ENCODE results near the gene CLEC7A. TPM values are rescaled to one million over a fixed set of nuclear protein-coding genes. Genes with fewer than 3 reads are reported as not detected.

The CLEC7A gene
- total and polyA plus RNA-seq, 4 donors: 2.9 to 33.5 (median 15.3) TPM

DNA sequence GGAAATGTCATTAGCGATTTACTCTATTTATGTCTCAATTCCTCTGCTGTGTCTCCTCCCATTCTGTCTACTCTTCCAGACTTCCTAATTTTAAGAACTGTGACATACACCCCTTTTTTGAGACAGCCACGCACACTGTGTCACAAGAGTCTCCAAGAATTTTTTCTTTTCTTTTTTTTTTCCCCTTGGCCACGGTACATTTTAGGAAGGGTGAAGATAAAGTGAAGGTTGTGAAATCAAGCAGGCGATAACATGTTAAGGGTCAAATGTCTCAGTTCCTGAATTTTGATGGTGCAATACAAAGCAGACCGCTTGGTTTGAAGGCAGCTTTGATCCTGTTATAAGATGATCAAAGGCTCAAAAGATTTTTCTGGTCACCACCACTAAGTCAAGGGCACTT is 37.6 kb upstream of the CLEC7A start:
- DNase-seq: peak in 1 of 2 donors; percentile 59
- intact Hi-C loops (cut with DNase I): no loop called here
- Histone ChIP-seq H3K27ac (ENCODE audit: low read depth in 1 of 2, low read length in 2 of 2) (no peak overlapping the region), H3K9me3 (ENCODE audit: control insufficient read depth, low read length) (no peaks in the 10 kb centered on the region), H3K4me1 (ENCODE audit: control insufficient read depth in 1 of 2, insufficient read depth in 2 of 2, low read length in 2 of 2) (no peaks in the 10 kb centered on the region), H3K27me3 (ENCODE audit: control insufficient read depth in 1 of 2, insufficient read depth in 2 of 2, low read length in 1 of 2) (no peaks in the 10 kb centered on the region), H3K36me3 (ENCODE audit: control insufficient read depth in 1 of 2, insufficient read depth in 2 of 2, low read length in 1 of 2) (no peaks in the 10 kb centered on the region), H3K4me3 (ENCODE audit: low read length in 2 of 2) (no peak overlapping the region)
- no peak for ATAC-seq (ENCODE audit: low FRiP score)
- WGBS, 2 donors: 41 to 46% methylated on average over 5 of the region's 5 CpGs

- intact Hi-C loops (cut with DNase I): no loop called here
- ATAC-seq (ENCODE audit: low FRiP score): no peak
These were observed 35.4 kb upstream of the CLEC7A start for GRCh38 chr12:10165421-10165820.

GRCh38 chr12:10163084-10163483 is 33.1 kb upstream of the CLEC7A start:
- DNase-seq: no peak
- intact Hi-C loops (cut with DNase I): no loop called here
- no peaks in the 10 kb centered on the region for H3K4me1 ChIP-seq (ENCODE audit: control insufficient read depth in 1 of 2, insufficient read depth in 2 of 2, low read length in 2 of 2)
- no peak for ATAC-seq (ENCODE audit: low FRiP score)
- no peaks in the 10 kb centered on the region for H3K36me3 ChIP-seq (ENCODE audit: control insufficient read depth in 1 of 2, insufficient read depth in 2 of 2, low read length in 1 of 2)
- no peak overlapping the region for H3K4me3 ChIP-seq (ENCODE audit: low read length in 2 of 2)
- H3K27ac ChIP-seq (ENCODE audit: low read depth in 1 of 2, low read length in 2 of 2): no peak overlapping the region
- no peaks in the 10 kb centered on the region for H3K27me3 ChIP-seq (ENCODE audit: control insufficient read depth in 1 of 2, insufficient read depth in 2 of 2, low read length in 1 of 2)
- no peaks in the 10 kb centered on the region for H3K9me3 ChIP-seq (ENCODE audit: control insufficient read depth, low read length)
- WGBS, 2 donors: 69 to 71% methylated on average over 3 of the region's 3 CpGs

More at GRCh38 chr12:10165421-10165820, 35.4 kb upstream of the CLEC7A start:
- H3K4me1 ChIP-seq (ENCODE audit: control insufficient read depth in 1 of 2, insufficient read depth in 2 of 2, low read length in 2 of 2): no peaks in the 10 kb centered on the region
- no peaks in the 10 kb centered on the region for H3K36me3 ChIP-seq (ENCODE audit: control insufficient read depth in 1 of 2, insufficient read depth in 2 of 2, low read length in 1 of 2)
- no peak overlapping the region for H3K4me3 ChIP-seq (ENCODE audit: low read length in 2 of 2)
- H3K27me3 ChIP-seq (ENCODE audit: control insufficient read depth in 1 of 2, insufficient read depth in 2 of 2, low read length in 1 of 2): no peaks in the 10 kb centered on the region
- WGBS, 2 donors: 0% methylated on average over 1 of the region's 1 CpG
- no peak for DNase-seq
- H3K9me3 ChIP-seq (ENCODE audit: control insufficient read depth, low read length): no peaks in the 10 kb centered on the region
- no peak overlapping the region for H3K27ac ChIP-seq (ENCODE audit: low read depth in 1 of 2, low read length in 2 of 2)

DNA sequence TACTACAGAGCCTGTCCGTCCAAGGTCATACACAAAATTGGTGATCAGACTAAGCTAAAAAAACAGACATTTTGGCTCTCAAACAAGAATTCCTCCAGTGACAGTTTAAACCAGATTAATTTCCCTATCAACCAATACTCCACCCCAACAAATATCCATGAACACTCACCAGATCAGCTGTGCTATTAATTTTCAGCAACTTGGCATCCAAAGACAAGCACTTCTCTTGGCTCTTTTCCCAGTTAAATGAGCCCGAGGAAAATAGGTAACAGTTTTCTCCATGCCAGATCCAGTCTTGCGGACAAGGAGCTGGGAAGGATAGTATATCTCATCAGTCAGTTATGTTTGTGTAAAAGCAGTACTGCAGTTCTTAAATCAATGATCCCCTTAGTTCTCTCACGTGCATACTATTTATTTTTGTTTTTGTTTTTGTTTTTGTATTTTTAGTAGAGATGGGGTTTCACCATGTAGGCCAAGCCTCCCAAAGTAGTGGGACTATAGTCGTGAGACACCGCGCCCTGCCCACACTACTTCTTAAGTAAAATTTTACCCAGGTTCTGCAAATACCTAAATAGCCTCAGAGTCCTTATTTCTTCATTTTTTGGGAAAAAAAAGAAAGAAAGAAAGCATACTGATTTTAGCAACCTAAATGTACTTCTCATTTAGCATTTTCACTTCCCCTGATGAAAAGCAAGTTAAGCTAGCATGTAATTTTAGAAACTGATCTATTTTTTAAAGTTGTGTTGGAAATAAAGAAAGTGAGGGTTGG is 30.8 kb upstream of the CLEC7A start:
- intact Hi-C loops (cut with DNase I): no loop called here
- Histone ChIP-seq H3K36me3 (ENCODE audit: control insufficient read depth in 1 of 2, insufficient read depth in 2 of 2, low read length in 1 of 2) (no peaks in the 10 kb centered on the region), H3K27me3 (ENCODE audit: control insufficient read depth in 1 of 2, insufficient read depth in 2 of 2, low read length in 1 of 2) (no peaks in the 10 kb centered on the region), H3K27ac (ENCODE audit: low read depth in 1 of 2, low read length in 2 of 2) (no peak overlapping the region), H3K4me1 (ENCODE audit: control insufficient read depth in 1 of 2, insufficient read depth in 2 of 2, low read length in 2 of 2) (no peaks in the 10 kb centered on the region), H3K9me3 (ENCODE audit: control insufficient read depth, low read length) (no peaks in the 10 kb centered on the region), H3K4me3 (ENCODE audit: low read length in 2 of 2) (no peak overlapping the region)
- no peak for DNase-seq
- 57% methylated on average over 7 of the region's 7 CpGs for WGBS, 2 donors
- ATAC-seq (ENCODE audit: low FRiP score): no peak

GRCh38 chr12:10159280-10159679 is 29.3 kb upstream of the CLEC7A start:
- ATAC-seq (ENCODE audit: low FRiP score): no peak
- Histone ChIP-seq H3K36me3 (ENCODE audit: control insufficient read depth in 1 of 2, insufficient read depth in 2 of 2, low read length in 1 of 2) (no peaks in the 10 kb centered on the region), H3K27me3 (ENCODE audit: control insufficient read depth in 1 of 2, insufficient read depth in 2 of 2, low read length in 1 of 2) (no peaks in the 10 kb centered on the region), H3K9me3 (ENCODE audit: control insufficient read depth, low read length) (no peaks in the 10 kb centered on the region), H3K27ac (ENCODE audit: low read depth in 1 of 2, low read length in 2 of 2) (no peak overlapping the region), H3K4me3 (ENCODE audit: low read length in 2 of 2) (no peak overlapping the region), H3K4me1 (ENCODE audit: control insufficient read depth in 1 of 2, insufficient read depth in 2 of 2, low read length in 2 of 2) (no peaks in the 10 kb centered on the region)
- WGBS, 2 donors: 35 to 39% methylated on average over 3 of the region's 3 CpGs
- DNase-seq: no peak
- intact Hi-C loops (cut with DNase I): no loop called here

DNA sequence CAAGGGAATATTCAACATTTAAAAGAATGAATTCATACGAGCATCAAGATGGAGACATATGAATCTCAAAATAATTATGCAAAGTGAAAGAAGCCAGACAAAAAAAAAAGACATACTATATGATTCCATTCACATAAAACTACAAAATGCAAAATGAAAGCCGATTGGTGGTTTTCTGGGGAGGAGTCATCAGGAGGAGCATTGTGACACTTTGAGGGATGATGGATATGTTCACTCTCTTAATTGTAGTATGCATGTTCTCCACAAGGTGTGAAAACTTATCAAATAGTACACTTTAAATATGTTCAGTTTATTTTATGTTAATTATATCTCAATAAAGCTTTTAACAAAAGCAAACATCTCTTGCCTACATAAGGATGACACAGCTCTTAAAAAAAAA is 28.4 kb upstream of the CLEC7A start:
- Histone ChIP-seq H3K36me3 (ENCODE audit: control insufficient read depth in 1 of 2, insufficient read depth in 2 of 2, low read length in 1 of 2) (no peaks in the 10 kb centered on the region), H3K4me1 (ENCODE audit: control insufficient read depth in 1 of 2, insufficient read depth in 2 of 2, low read length in 2 of 2) (no peaks in the 10 kb centered on the region), H3K27me3 (ENCODE audit: control insufficient read depth in 1 of 2, insufficient read depth in 2 of 2, low read length in 1 of 2) (no peaks in the 10 kb centered on the region), H3K9me3 (ENCODE audit: control insufficient read depth, low read length) (no peaks in the 10 kb centered on the region), H3K4me3 (ENCODE audit: low read length in 2 of 2) (no peak overlapping the region), H3K27ac (ENCODE audit: low read depth in 1 of 2, low read length in 2 of 2) (no peak overlapping the region)
- DNase-seq: no peak
- intact Hi-C loops (cut with DNase I): no loop called here
- ATAC-seq (ENCODE audit: low FRiP score): no peak
- 84 to 85% methylated on average over 2 of the region's 2 CpGs for WGBS, 2 donors

DNA sequence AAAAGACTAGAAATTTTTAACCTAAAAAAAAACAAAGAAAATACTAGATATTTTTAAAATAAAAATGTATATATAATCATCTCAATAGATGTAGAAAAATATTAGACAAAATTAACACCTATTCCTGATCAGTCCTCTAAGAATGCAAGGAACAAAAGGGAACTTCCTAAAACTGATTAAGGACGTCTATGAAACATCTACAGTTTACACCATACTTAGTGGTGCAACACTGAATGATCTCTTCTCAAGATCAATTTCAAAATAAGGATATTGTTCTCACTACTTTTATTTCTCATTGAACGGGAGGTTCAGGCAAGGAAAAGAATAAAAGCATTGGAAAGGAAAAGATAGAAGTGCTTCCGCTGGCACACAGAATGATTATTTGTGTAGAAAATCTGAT is 26.0 kb upstream of the CLEC7A start:
- H3K27ac ChIP-seq (ENCODE audit: low read depth in 1 of 2, low read length in 2 of 2): no peak overlapping the region
- no peaks in the 10 kb centered on the region for H3K36me3 ChIP-seq (ENCODE audit: control insufficient read depth in 1 of 2, insufficient read depth in 2 of 2, low read length in 1 of 2)
- H3K9me3 ChIP-seq (ENCODE audit: control insufficient read depth, low read length): no peaks in the 10 kb centered on the region
- no peak for ATAC-seq (ENCODE audit: low FRiP score)
- H3K27me3 ChIP-seq (ENCODE audit: control insufficient read depth in 1 of 2, insufficient read depth in 2 of 2, low read length in 1 of 2): no peaks in the 10 kb centered on the region
- 75 to 79% methylated on average over 3 of the region's 3 CpGs for WGBS, 2 donors
- DNase-seq: no peak
- H3K4me1 ChIP-seq (ENCODE audit: control insufficient read depth in 1 of 2, insufficient read depth in 2 of 2, low read length in 2 of 2): no peaks in the 10 kb centered on the region
- no peak overlapping the region for H3K4me3 ChIP-seq (ENCODE audit: low read length in 2 of 2)
- intact Hi-C loops (cut with DNase I): no loop called here

- WGBS, 2 donors: 28 to 35% methylated on average over 6 of the region's 6 CpGs
- Histone ChIP-seq H3K27me3 (ENCODE audit: control insufficient read depth in 1 of 2, insufficient read depth in 2 of 2, low read length in 1 of 2) (no peaks in the 10 kb centered on the region), H3K9me3 (ENCODE audit: control insufficient read depth, low read length) (no peaks in the 10 kb centered on the region), H3K27ac (ENCODE audit: low read depth in 1 of 2, low read length in 2 of 2) (no peak overlapping the region), H3K4me3 (ENCODE audit: low read length in 2 of 2) (no peak overlapping the region), H3K4me1 (ENCODE audit: control insufficient read depth in 1 of 2, insufficient read depth in 2 of 2, low read length in 2 of 2) (no peaks in the 10 kb centered on the region), H3K36me3 (ENCODE audit: control insufficient read depth in 1 of 2, insufficient read depth in 2 of 2, low read length in 1 of 2) (no peaks in the 10 kb centered on the region)
- DNase-seq (no peak), ATAC-seq (ENCODE audit: low FRiP score) (peak; percentile 36)
- intact Hi-C loops (cut with DNase I): loop anchor here in 1 of 2 donors (5.0 kb wide), 1 partner anchor 33 kb away; no protein-coding TSS in a partner anchor
These were observed 24.1 kb upstream of the CLEC7A start for GRCh38 chr12:10154145-10154496.

Measured in aorta (tissue), 5 donors.